GM23338 (cell line): ENCODE data around the gene NPHP4. TPM values are rescaled to one million over a fixed set of nuclear protein-coding genes. Genes with fewer than 3 reads are reported as not detected.

ENCODE experiments used
- ATAC-seq: fragments of 200-7000 bp; cut with Tn5 transposase; 3 replicates; pipeline ENCODE4 v1.9.1; 2020
- DNase-seq: peaks from one replicate; pipeline ENCODE4 v3.0.0-alpha.2; 2015; ENCODE audit warnings: low spot score
- H2AFZ ChIP-seq: fragments of 200-600 bp; sonication (generic); 2 replicates; pipeline ENCODE4 v1.8.0; 2016; ENCODE audit warnings: antibody characterized with exemption, mild to moderate bottlenecking, moderate library complexity
- H3F3A ChIP-seq: fragments of 200-600 bp; sonication (generic); replicated peaks from 2 replicates; pipeline ENCODE4 v1.8.0; 2017; ENCODE audit warnings: antibody characterized with exemption, mixed run types, low read depth
- H3K27ac ChIP-seq: fragments of 200-600 bp; sonication (generic); 2 replicates; pipeline ENCODE4 v1.6.1; 2016; ENCODE audit warnings: low read depth
- H3K27me3 ChIP-seq: fragments of 200-600 bp; sonication (generic); 2 replicates; pipeline ENCODE4 v1.8.0; 2016; ENCODE audit warnings: mild to moderate bottlenecking, mixed run types, moderate library complexity; ENCODE audit not compliant: insufficient read depth
- H3K36me3 ChIP-seq: fragments of 200-600 bp; sonication (generic); 2 replicates; pipeline ENCODE4 v1.8.0; 2016; ENCODE audit warnings: mild to moderate bottlenecking; ENCODE audit not compliant: insufficient read depth
- H3K4me1 ChIP-seq: fragments of 200-600 bp; sonication (generic); 2 replicates; pipeline ENCODE4 v1.8.0; 2016; ENCODE audit warnings: mild to moderate bottlenecking, moderate library complexity; ENCODE audit not compliant: insufficient read depth
- H3K4me2 ChIP-seq: fragments of 200-600 bp; sonication (generic); 2 replicates; pipeline ENCODE4 v1.7.1; 2017; ENCODE audit warnings: mixed run types
- H3K4me3 ChIP-seq: fragments of 200-600 bp; sonication (generic); 2 replicates; pipeline ENCODE4 v1.6.1; 2016; ENCODE audit warnings: mixed run types
- H3K79me2 ChIP-seq: fragments of 200-600 bp; sonication (generic); replicated peaks from 2 replicates; pipeline ENCODE4 v1.8.0; 2017; ENCODE audit warnings: mild to moderate bottlenecking; ENCODE audit not compliant: insufficient read depth
- H3K9me2 ChIP-seq: fragments of 200-600 bp; sonication (generic); 2 replicates; pipeline ENCODE4 v1.8.0; 2017; ENCODE audit not compliant: insufficient read depth
- H4K20me1 ChIP-seq: fragments of 200-600 bp; sonication (generic); replicated peaks from 2 replicates; pipeline ENCODE4 v1.8.0; 2017; ENCODE audit warnings: mild to moderate bottlenecking; ENCODE audit not compliant: insufficient read depth
- H3K27ac Mint-ChIP-seq: 2 replicates; pipeline ENCODE4 v1.8.0; 2020; ENCODE audit warnings: inconsistent platforms, mild to moderate bottlenecking, moderate library complexity, mixed read lengths
- H3K27me3 Mint-ChIP-seq: 3 replicates; pipeline ENCODE4 v1.8.0; 2022; ENCODE audit warnings: low read depth, mild to moderate bottlenecking, moderate library complexity, mixed read lengths, inconsistent platforms; ENCODE audit not compliant: insufficient read depth, poor library complexity
- H3K36me3 Mint-ChIP-seq: 3 replicates; pipeline ENCODE4 v1.8.0; 2021; ENCODE audit warnings: low read depth, mild to moderate bottlenecking, inconsistent platforms, moderate library complexity, mixed read lengths
- H3K4me1 Mint-ChIP-seq: 3 replicates; pipeline ENCODE4 v1.8.0; 2020; ENCODE audit warnings: mild to moderate bottlenecking, inconsistent platforms, mixed read lengths
- H3K4me3 Mint-ChIP-seq: 3 replicates; pipeline ENCODE4 v1.8.0; 2021; ENCODE audit warnings: moderate library complexity, mild to moderate bottlenecking, inconsistent platforms, mixed read lengths
- H3K9me3 Mint-ChIP-seq: 3 replicates; pipeline ENCODE4 v1.8.0; 2020; ENCODE audit warnings: moderate library complexity, mild to moderate bottlenecking, inconsistent platforms, mixed read lengths
- CREB1 ChIP-seq: fragments of 250-450 bp; sonication (Bioruptor Pico); IDR thresholded peaks from 2 replicates; pipeline ENCODE4 v1.5.0; 2020; ENCODE audit warnings: low read depth, mild to moderate bottlenecking, moderate library complexity
- EZH2 ChIP-seq: fragments of 200-600 bp; sonication (generic); IDR thresholded peaks from one replicate; pipeline ENCODE4 v1.8.0; 2017; ENCODE audit warnings: antibody characterized with exemption, mild to moderate bottlenecking, low read depth; ENCODE audit not compliant: unreplicated experiment
- EZH2phosphoT487 ChIP-seq: fragments of 200-600 bp; sonication (generic); IDR thresholded peaks from one replicate; pipeline ENCODE4 v1.8.1; 2018; ENCODE audit warnings: antibody characterized with exemption; ENCODE audit not compliant: unreplicated experiment
- JUNB ChIP-seq: IDR thresholded peaks from one replicate; pipeline ENCODE4 v1.6.1; 2016; ENCODE audit warnings: antibody characterized with exemption; ENCODE audit not compliant: unreplicated experiment
- NANOG ChIP-seq: IDR thresholded peaks from 2 replicates; pipeline ENCODE4 v1.6.1; 2016; ENCODE audit warnings: antibody characterized with exemption, borderline replicate concordance
- POLR2AphosphoS5 ChIP-seq: IDR thresholded peaks from 2 replicates; pipeline ENCODE4 v1.6.1; 2016; ENCODE audit warnings: antibody characterized with exemption, low read depth
- STAT1 ChIP-seq: IDR thresholded peaks from one replicate; pipeline ENCODE4 v1.6.1; 2016; ENCODE audit warnings: antibody characterized with exemption; ENCODE audit not compliant: unreplicated experiment
- ZNF114 ChIP-seq: fragments of 250-450 bp; sonication (Bioruptor Pico); IDR thresholded peaks from 2 replicates; pipeline ENCODE4 v1.5.0; 2020; ENCODE audit warnings: mild to moderate bottlenecking, moderate library complexity
- ZNF331 ChIP-seq: fragments of 250-450 bp; sonication (Bioruptor Pico); IDR thresholded peaks from 2 replicates; pipeline ENCODE4 v1.5.0; 2020; ENCODE audit warnings: low read depth, mild to moderate bottlenecking, moderate library complexity
- polyA plus RNA-seq: library from polyadenylated mRNA; unstranded; fragments of >200 nt; fragmentation: Nextera tagmentation; extraction: Ambion mirVana; gene quantifications from 2 replicates; pipeline ENCODE4 v1.2.1, GENCODE V29; 2016
- total RNA-seq: library from RNA; depleted of rRNA; stranded (reverse); fragments of >200 nt; shearing (Covaris generic); gene quantifications from 2 replicates; pipeline ENCODE4 v1.2.3, GENCODE V29; 2014
- TF ChIP-seq, protein P1 (sequence below): fragments of 250-450 bp; sonication (Bioruptor Pico); IDR thresholded peaks from 2 replicates; pipeline ENCODE4 v1.5.0; 2020; ENCODE audit warnings: mild to moderate bottlenecking, moderate library complexity
- TF ChIP-seq, protein P2 (sequence below), 2 experiments: fragments of 200-600 bp in 1 of 2; sonication (generic) in 1 of 2; conservative IDR thresholded peaks; 2 replicates each; pipeline versions ENCODE4 v1.5.1 to v1.6.1; 2016 to 2017; ENCODE audit warnings: antibody characterized with exemption in 2 of 2, low read depth in 2 of 2, mild to moderate bottlenecking in 2 of 2, moderate library complexity in 1 of 2
- TF ChIP-seq, protein P3 (sequence below): IDR thresholded peaks from 2 replicates; pipeline ENCODE4 v1.6.1; 2016; ENCODE audit warnings: antibody characterized with exemption
- TF ChIP-seq, protein P4 (sequence below): IDR thresholded peaks from one replicate; pipeline ENCODE4 v1.6.1; 2018; ENCODE audit warnings: antibody characterized with exemption; ENCODE audit not compliant: unreplicated experiment

NPHP4 gene
- total and polyA plus RNA-seq, 2 experiments from 2014 or later: 2.5 to 12.4 TPM

DNA sequence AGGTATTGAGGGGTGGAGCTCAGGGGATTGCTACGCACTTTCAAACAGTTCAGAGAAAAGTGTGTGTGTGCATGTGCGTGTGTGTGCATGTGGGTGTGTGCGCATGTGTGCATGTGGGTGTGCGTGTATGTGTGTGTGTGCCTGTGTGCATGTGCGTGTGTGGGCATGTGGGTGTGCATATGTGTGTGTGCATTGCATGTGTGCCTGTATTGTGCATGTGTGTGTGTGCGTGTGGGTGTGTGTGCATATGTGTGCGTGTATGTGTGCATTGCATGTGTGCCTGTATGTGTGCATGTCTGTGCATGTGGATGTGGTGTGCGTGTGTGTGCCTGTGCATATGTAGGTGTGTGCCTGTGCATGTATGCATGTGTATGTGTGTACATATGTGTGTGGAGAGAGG, 40.9 kb upstream of the NPHP4 start:
- DNase-seq (no peak), ATAC-seq (no peak)
- no peaks in the 10 kb centered on the region for H3K9me2 ChIP-seq
- no peaks in the 10 kb centered on the region for H3K36me3 ChIP-seq
- no peak overlapping the region for H3K4me3 Mint-ChIP-seq
- no peak overlapping the region for H2AFZ ChIP-seq
- no peaks in the 10 kb centered on the region for H4K20me1 ChIP-seq
- H3K4me1 Mint-ChIP-seq: peaks cover 22% of the 10 kb centered on the region
- no peak overlapping the region for H3K4me2 ChIP-seq
- H3K27ac ChIP-seq: no peak overlapping the region
- no peak overlapping the region for H3K27ac Mint-ChIP-seq
- H3F3A ChIP-seq: 0 out of 2 replicates have a peak, but pooled peaks cover 3% of the 10 kb centered on the region
- no peaks in the 10 kb centered on the region for H3K27me3 ChIP-seq
- no peaks in the 10 kb centered on the region for H3K9me3 Mint-ChIP-seq
- peaks cover 13% of the 10 kb centered on the region for H3K27me3 Mint-ChIP-seq
- H3K4me3 ChIP-seq: no peak overlapping the region
- no peaks in the 10 kb centered on the region for H3K36me3 Mint-ChIP-seq
- no peaks in the 10 kb centered on the region for H3K79me2 ChIP-seq
- H3K4me1 ChIP-seq: peaks cover 5% of the 10 kb centered on the region; the same call in 1 of the 2 replicates
- TF ChIP-seq, protein P1, sequence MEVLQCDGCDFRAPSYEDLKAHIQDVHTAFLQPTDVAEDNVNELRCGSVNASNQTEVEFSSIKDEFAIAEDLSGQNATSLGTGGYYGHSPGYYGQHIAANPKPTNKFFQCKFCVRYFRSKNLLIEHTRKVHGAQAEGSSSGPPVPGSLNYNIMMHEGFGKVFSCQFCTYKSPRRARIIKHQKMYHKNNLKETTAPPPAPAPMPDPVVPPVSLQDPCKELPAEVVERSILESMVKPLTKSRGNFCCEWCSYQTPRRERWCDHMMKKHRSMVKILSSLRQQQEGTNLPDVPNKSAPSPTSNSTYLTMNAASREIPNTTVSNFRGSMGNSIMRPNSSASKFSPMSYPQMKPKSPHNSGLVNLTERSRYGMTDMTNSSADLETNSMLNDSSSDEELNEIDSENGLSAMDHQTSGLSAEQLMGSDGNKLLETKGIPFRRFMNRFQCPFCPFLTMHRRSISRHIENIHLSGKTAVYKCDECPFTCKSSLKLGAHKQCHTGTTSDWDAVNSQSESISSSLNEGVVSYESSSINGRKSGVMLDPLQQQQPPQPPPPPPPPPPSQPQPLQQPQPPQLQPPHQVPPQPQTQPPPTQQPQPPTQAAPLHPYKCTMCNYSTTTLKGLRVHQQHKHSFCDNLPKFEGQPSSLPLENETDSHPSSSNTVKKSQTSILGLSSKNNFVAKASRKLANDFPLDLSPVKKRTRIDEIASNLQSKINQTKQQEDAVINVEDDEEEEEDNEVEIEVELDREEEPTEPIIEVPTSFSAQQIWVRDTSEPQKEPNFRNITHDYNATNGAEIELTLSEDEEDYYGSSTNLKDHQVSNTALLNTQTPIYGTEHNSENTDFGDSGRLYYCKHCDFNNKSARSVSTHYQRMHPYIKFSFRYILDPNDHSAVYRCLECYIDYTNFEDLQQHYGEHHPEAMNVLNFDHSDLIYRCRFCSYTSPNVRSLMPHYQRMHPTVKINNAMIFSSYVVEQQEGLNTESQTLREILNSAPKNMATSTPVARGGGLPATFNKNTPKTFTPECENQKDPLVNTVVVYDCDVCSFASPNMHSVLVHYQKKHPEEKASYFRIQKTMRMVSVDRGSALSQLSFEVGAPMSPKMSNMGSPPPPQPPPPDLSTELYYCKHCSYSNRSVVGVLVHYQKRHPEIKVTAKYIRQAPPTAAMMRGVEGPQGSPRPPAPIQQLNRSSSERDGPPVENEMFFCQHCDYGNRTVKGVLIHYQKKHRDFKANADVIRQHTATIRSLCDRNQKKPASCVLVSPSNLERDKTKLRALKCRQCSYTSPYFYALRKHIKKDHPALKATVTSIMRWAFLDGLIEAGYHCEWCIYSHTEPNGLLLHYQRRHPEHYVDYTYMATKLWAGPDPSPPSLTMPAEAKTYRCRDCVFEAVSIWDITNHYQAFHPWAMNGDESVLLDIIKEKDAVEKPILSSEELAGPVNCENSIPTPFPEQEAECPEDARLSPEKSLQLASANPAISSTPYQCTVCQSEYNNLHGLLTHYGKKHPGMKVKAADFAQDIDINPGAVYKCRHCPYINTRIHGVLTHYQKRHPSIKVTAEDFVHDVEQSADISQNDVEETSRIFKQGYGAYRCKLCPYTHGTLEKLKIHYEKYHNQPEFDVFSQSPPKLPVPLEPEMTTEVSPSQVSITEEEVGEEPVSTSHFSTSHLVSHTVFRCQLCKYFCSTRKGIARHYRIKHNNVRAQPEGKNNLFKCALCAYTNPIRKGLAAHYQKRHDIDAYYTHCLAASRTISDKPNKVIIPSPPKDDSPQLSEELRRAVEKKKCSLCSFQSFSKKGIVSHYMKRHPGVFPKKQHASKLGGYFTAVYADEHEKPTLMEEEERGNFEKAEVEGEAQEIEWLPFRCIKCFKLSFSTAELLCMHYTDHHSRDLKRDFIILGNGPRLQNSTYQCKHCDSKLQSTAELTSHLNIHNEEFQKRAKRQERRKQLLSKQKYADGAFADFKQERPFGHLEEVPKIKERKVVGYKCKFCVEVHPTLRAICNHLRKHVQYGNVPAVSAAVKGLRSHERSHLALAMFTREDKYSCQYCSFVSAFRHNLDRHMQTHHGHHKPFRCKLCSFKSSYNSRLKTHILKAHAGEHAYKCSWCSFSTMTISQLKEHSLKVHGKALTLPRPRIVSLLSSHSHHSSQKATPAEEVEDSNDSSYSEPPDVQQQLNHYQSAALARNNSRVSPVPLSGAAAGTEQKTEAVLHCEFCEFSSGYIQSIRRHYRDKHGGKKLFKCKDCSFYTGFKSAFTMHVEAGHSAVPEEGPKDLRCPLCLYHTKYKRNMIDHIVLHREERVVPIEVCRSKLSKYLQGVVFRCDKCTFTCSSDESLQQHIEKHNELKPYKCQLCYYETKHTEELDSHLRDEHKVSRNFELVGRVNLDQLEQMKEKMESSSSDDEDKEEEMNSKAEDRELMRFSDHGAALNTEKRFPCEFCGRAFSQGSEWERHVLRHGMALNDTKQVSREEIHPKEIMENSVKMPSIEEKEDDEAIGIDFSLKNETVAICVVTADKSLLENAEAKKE (CRISPR knock-in tag): no peak
- TF ChIP-seq, protein P2, sequence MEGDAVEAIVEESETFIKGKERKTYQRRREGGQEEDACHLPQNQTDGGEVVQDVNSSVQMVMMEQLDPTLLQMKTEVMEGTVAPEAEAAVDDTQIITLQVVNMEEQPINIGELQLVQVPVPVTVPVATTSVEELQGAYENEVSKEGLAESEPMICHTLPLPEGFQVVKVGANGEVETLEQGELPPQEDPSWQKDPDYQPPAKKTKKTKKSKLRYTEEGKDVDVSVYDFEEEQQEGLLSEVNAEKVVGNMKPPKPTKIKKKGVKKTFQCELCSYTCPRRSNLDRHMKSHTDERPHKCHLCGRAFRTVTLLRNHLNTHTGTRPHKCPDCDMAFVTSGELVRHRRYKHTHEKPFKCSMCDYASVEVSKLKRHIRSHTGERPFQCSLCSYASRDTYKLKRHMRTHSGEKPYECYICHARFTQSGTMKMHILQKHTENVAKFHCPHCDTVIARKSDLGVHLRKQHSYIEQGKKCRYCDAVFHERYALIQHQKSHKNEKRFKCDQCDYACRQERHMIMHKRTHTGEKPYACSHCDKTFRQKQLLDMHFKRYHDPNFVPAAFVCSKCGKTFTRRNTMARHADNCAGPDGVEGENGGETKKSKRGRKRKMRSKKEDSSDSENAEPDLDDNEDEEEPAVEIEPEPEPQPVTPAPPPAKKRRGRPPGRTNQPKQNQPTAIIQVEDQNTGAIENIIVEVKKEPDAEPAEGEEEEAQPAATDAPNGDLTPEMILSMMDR (conservative IDR thresholded peaks at IDR 0.05; ENCODE audit: low read depth in 2 of 2): no peak
- no peak for TF ChIP-seq ZNF114
- TF ChIP-seq, protein P3, sequence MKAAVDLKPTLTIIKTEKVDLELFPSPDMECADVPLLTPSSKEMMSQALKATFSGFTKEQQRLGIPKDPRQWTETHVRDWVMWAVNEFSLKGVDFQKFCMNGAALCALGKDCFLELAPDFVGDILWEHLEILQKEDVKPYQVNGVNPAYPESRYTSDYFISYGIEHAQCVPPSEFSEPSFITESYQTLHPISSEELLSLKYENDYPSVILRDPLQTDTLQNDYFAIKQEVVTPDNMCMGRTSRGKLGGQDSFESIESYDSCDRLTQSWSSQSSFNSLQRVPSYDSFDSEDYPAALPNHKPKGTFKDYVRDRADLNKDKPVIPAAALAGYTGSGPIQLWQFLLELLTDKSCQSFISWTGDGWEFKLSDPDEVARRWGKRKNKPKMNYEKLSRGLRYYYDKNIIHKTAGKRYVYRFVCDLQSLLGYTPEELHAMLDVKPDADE: no peak
- TF ChIP-seq ZNF331: no peak
- TF ChIP-seq, protein P4, sequence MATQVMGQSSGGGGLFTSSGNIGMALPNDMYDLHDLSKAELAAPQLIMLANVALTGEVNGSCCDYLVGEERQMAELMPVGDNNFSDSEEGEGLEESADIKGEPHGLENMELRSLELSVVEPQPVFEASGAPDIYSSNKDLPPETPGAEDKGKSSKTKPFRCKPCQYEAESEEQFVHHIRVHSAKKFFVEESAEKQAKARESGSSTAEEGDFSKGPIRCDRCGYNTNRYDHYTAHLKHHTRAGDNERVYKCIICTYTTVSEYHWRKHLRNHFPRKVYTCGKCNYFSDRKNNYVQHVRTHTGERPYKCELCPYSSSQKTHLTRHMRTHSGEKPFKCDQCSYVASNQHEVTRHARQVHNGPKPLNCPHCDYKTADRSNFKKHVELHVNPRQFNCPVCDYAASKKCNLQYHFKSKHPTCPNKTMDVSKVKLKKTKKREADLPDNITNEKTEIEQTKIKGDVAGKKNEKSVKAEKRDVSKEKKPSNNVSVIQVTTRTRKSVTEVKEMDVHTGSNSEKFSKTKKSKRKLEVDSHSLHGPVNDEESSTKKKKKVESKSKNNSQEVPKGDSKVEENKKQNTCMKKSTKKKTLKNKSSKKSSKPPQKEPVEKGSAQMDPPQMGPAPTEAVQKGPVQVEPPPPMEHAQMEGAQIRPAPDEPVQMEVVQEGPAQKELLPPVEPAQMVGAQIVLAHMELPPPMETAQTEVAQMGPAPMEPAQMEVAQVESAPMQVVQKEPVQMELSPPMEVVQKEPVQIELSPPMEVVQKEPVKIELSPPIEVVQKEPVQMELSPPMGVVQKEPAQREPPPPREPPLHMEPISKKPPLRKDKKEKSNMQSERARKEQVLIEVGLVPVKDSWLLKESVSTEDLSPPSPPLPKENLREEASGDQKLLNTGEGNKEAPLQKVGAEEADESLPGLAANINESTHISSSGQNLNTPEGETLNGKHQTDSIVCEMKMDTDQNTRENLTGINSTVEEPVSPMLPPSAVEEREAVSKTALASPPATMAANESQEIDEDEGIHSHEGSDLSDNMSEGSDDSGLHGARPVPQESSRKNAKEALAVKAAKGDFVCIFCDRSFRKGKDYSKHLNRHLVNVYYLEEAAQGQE: no peak
- TF ChIP-seq EZH2phosphoT487: no peak
- no peak for TF ChIP-seq STAT1
- TF ChIP-seq POLR2AphosphoS5: no peak
- no peak for TF ChIP-seq NANOG
- TF ChIP-seq EZH2: no peak
- no peak for TF ChIP-seq CREB1 (CRISPR knock-in tag)
- TF ChIP-seq JUNB: no peak
